Gastroesophageal sphincter (tissue), 4 donors: ENCODE results near the gene SPSB1. TPM values are rescaled to one million over a fixed set of nuclear protein-coding genes. Genes with fewer than 3 reads are reported as not detected.
A peak's percentile ranks its signal among the peaks of the same experiment; 100 is the strongest.

Experiments
- ATAC-seq: fragments of 150-250 bp; one replicate; pipeline ENCODE4 v1.9.1; 2016; ENCODE audit warnings: mild to moderate bottlenecking, moderate library complexity
- H3K27ac ChIP-seq, 4 donors: fragments of 200-600 bp; sonication (generic) in 3 of 4; 1 replicate in 3 of 4; 2 replicates in 1 of 4; pipeline ENCODE4 v1.5.1; 2016 to 2019
- H3K27me3 ChIP-seq: fragments of 200-600 bp; sonication (generic); one replicate; pipeline ENCODE4 v1.5.1; 2019
- H3K36me3 ChIP-seq, 2 donors: fragments of 200-600 bp; sonication (generic); one replicate each; pipeline ENCODE4 v1.5.1; 2019; ENCODE audit warnings: control low read depth in 1 of 2
- H3K4me1 ChIP-seq, 3 donors: fragments of 200-600 bp; sonication (generic); 1 replicate in 2 of 3; 2 replicates in 1 of 3; pipeline ENCODE4 v1.5.1; 2016 to 2019; ENCODE audit warnings: control low read depth in 2 of 3
- H3K4me3 ChIP-seq, 2 donors: fragments of 200-600 bp; sonication (generic); one replicate each; pipeline ENCODE4 v1.5.1; 2019; ENCODE audit warnings: mild to moderate bottlenecking in 1 of 2, moderate library complexity in 1 of 2
- H3K9me3 ChIP-seq, 3 donors: fragments of 200-600 bp; sonication (generic); one replicate each; pipeline ENCODE4 v1.5.1; 2017 to 2019; ENCODE audit warnings: control low read depth in 2 of 3
- EP300 ChIP-seq: sonication (generic); formaldehyde crosslinking; IDR thresholded peaks from one replicate; pipeline ENCODE4 v1.6.1; 2017; ENCODE audit warnings: antibody characterized with exemption, mild to moderate bottlenecking
- POLR2A ChIP-seq, 2 donors: fragments of 450-650 bp; IDR thresholded peaks; one replicate each; pipeline ENCODE4 v1.6.1; 2017; ENCODE audit warnings: antibody characterized with exemption in 2 of 2, mild to moderate bottlenecking in 2 of 2, moderate library complexity in 1 of 2
- POLR2AphosphoS5 ChIP-seq: sonication (generic); formaldehyde crosslinking; IDR thresholded peaks from one replicate; pipeline ENCODE4 v1.6.1; 2017; ENCODE audit warnings: antibody characterized with exemption
- WGBS, 2 donors: methylation state at CpG; one replicate each; pipeline ENCODE4 v1.1.5; 2018; ENCODE audit warnings: low coverage in 1 of 2; 5-methylcytosine and 5-hydroxymethylcytosine counted together
- total RNA-seq, 4 donors: library from RNA; depleted of rRNA; stranded (reverse); fragments of >200 nt; gene quantifications; one replicate each; pipeline ENCODE4 v1.1.0, GENCODE V29; 2016
- TF ChIP-seq, protein P1 (sequence below), 4 experiments: fragments of 200-600 bp in 2 of 4; fragments of 450-650 bp in 2 of 4; sonication (generic) in 1 of 4; IDR thresholded peaks; one replicate each; pipeline ENCODE4 v1.5.1; 2017 to 2019; ENCODE audit warnings: antibody characterized with exemption in 4 of 4, mild to moderate bottlenecking in 2 of 4, moderate library complexity in 2 of 4

Gene SPSB1
- total RNA-seq, 4 donors from 2014 or later: 56.3 to 111 (median 99.5) TPM

DNA sequence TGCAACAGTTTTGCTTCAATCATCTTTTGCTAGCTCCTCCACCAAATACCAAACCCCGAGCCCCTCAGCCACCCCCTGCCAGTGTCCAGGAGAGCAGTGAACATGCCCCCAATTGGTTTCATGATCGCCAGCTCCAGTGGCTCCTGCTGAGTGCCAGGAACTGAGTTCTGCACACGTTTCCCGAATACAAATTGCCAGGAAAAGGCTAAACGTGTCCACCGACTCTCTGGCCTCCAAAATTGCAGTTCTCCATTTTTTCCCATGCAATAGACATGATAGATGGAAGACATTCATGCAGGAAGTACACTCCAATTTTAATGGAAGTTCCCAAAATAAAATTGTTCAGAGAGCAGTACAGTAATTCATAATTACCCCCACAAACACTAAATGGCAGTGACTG lies 101.3 kb downstream of the SPSB1 start:
- Histone ChIP-seq H3K4me3 (no peak overlapping the region), H3K27ac (no peak overlapping the region), H3K27me3 (no peaks in the 10 kb centered on the region), H3K36me3 (no peaks in the 10 kb centered on the region), H3K9me3 (peaks cover 0 to 8% (median 0%) of the 10 kb centered on the region in 3 donors), H3K4me1 (peaks cover 0 to 19% (median 0%) of the 10 kb centered on the region in 3 donors)
- TF ChIP-seq EP300 (no peak), POLR2AphosphoS5 (no peak), POLR2A (IDR thresholded peaks at IDR 0.05) (no peak)
- TF ChIP-seq, protein P1, sequence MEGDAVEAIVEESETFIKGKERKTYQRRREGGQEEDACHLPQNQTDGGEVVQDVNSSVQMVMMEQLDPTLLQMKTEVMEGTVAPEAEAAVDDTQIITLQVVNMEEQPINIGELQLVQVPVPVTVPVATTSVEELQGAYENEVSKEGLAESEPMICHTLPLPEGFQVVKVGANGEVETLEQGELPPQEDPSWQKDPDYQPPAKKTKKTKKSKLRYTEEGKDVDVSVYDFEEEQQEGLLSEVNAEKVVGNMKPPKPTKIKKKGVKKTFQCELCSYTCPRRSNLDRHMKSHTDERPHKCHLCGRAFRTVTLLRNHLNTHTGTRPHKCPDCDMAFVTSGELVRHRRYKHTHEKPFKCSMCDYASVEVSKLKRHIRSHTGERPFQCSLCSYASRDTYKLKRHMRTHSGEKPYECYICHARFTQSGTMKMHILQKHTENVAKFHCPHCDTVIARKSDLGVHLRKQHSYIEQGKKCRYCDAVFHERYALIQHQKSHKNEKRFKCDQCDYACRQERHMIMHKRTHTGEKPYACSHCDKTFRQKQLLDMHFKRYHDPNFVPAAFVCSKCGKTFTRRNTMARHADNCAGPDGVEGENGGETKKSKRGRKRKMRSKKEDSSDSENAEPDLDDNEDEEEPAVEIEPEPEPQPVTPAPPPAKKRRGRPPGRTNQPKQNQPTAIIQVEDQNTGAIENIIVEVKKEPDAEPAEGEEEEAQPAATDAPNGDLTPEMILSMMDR (IDR thresholded peaks at IDR 0.05): no peak
- no peak for ATAC-seq
- WGBS, 2 donors: 37 to 65% methylated on average over 6 of the region's 6 CpGs

DNA sequence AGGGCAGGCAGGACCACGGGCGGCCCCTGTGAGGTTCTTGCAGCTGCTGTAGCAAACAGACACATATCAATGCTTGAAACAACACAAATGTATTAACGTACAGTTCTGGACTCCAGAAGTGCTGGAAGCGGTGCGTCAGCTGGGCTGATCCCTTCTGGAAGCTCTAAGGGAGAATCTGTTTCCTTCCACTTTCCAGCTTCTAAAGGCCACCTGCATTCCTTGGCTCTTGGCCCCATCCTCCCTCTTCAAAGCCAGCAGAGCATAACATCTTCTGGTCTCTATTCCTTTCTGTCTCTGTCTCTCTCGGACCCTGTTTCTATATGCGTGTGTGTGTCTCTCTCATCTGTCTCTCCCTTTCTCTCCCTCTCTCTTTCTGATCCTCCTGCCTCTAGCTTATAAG lies 102.3 kb downstream of the SPSB1 start:
- Histone ChIP-seq H3K27me3 (no peaks in the 10 kb centered on the region), H3K4me3 (no peak overlapping the region), H3K36me3 (no peaks in the 10 kb centered on the region), H3K9me3 (peaks cover 0 to 8% (median 0%) of the 10 kb centered on the region in 3 donors), H3K4me1 (peaks cover 0 to 25% (median 6%) of the 10 kb centered on the region in 3 donors), H3K27ac (no peak overlapping the region)
- 88 to 99% methylated on average over 6 to 7 of the region's 7 CpGs for WGBS, 2 donors
- ATAC-seq: no peak
- TF ChIP-seq, protein P1 (IDR thresholded peaks at IDR 0.05): no peak
- TF ChIP-seq POLR2A (IDR thresholded peaks at IDR 0.05): no peak
- TF ChIP-seq EP300: no peak
- no peak for TF ChIP-seq POLR2AphosphoS5

DNA sequence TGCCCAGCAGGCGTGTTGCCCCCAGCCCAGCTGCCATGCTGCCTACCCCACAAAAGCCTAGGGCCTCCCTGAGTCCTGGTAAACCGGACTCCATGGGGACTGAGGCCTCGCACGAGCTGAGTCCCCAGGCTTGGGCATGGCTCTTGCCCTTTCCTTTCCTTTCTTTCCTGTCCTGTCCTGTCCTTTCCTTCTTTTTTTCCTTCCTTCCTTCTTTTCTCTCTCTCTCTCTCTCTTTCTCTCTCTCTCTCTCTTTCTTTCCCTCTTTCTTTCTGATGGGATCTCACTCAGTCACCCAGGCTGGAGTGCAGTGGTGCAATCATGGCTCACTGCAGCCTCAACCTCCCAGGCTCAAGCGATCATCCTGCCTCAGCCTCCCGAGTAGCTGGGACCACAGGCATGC lies 104.4 kb downstream of the SPSB1 start:
- peaks cover 0 to 36% (median 16%) of the 10 kb centered on the region in 3 donors for H3K4me1 ChIP-seq
- TF ChIP-seq, protein P1 (IDR thresholded peaks at IDR 0.05): no peak
- no peak for TF ChIP-seq POLR2A (IDR thresholded peaks at IDR 0.05)
- no peak for TF ChIP-seq POLR2AphosphoS5
- no peak for TF ChIP-seq EP300
- no peak for ATAC-seq
- H3K27me3 ChIP-seq: no peaks in the 10 kb centered on the region
- H3K27ac ChIP-seq: peak overlapping the region in 3 of 4 donors; percentile 58 to 66 (median 64)
- H3K9me3 ChIP-seq: peaks cover 0 to 8% (median 0%) of the 10 kb centered on the region in 3 donors
- H3K36me3 ChIP-seq: no peaks in the 10 kb centered on the region
- 96% methylated on average over 5 of the region's 6 CpGs; no CpG with 5 or more reads in 1 of the 2 donors for WGBS, 2 donors
- no peak overlapping the region for H3K4me3 ChIP-seq

DNA sequence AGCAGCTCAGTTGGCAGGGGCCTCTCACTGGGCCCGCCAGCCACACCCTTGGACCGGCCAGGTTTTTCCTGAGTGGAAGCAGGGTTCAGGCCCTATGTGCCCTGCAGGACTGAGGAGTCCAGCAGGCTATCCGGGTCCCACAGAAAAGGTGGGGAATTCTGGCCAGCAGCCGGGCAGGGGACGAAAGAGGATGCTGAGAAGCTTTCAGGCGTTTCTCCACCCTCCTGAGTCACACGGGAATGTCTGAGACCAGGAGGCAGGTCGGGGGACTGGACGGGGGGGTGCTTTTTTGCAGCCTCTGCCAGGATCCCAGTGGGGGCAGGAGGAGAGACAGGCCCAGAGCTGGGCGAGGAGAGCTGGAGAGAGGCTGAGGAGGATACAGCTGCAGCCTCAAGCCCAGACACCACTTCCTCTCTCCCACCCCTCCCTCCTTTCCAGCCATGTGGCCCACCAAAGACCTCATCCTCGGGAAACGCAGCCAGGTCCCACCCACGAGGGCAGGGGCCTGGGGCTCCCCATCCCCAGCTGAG lies 105.4 kb downstream of the SPSB1 start:
- TF ChIP-seq, protein P1 (IDR thresholded peaks at IDR 0.05): no peak
- no peak for TF ChIP-seq POLR2A (IDR thresholded peaks at IDR 0.05)
- no peak for TF ChIP-seq EP300
- no peak for TF ChIP-seq POLR2AphosphoS5
- WGBS, 2 donors: 22% methylated on average over 5 of the region's 13 CpGs; no CpG with 5 or more reads in 1 of the 2 donors
- peaks cover 0 to 8% (median 0%) of the 10 kb centered on the region in 3 donors for H3K9me3 ChIP-seq
- peaks cover 0 to 39% (median 16%) of the 10 kb centered on the region in 3 donors for H3K4me1 ChIP-seq
- ATAC-seq: peak; percentile 58
- no peaks in the 10 kb centered on the region for H3K27me3 ChIP-seq
- H3K27ac ChIP-seq: peak overlapping the region in 3 of 4 donors; percentile 58 to 66 (median 64)
- no peak overlapping the region for H3K4me3 ChIP-seq
- H3K36me3 ChIP-seq: no peaks in the 10 kb centered on the region
